NCI-H2107 treated with DMSO at 0.1 percent for 48 hours (cell line): ENCODE results near the gene KIF1B.
"Not testable (repeated sequence)": the region's sequence is repeated elsewhere in the genome, so short reads cannot be mapped to it uniquely, and the experiment has no call there.

Experiments
- DNase-seq: peaks from one replicate; lab custom pipeline; 2025; ENCODE audit not compliant: unreplicated experiment; lab: John Stamatoyannopoulos, UW

Gene KIF1B

GRCh38 chr1:10380594-10381275 is 170.4 kb downstream of the KIF1B start:
- DNase-seq: no peak

- DNase-seq: no peak
Observed at GRCh38 chr1:10383630-10384029, 173.3 kb downstream of the KIF1B start.

- DNase-seq: no peak
Observed at GRCh38 chr1:10384219-10384618, 173.8 kb downstream of the KIF1B start.

- no peak for DNase-seq
Observed at GRCh38 chr1:10386761-10387676, 176.6 kb downstream of the KIF1B start.

GRCh38 chr1:10387677-10388386 is 177.5 kb downstream of the KIF1B start:
- no peak for DNase-seq

DNA sequence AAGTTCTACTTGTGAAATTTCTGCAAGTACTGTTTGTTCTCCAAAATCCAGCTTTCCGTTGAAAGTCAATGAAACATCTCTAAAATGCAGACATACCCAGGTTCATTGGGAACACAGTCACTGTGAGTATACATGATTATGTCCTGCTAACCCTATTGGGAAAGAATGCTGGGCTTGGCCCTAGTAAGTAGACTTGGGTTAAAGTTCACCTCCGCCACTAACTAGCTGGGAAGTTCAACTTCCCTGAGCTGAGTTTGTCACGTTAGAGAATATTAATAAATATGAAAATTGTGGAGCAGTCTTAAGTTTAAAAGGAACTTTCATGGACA is 178.0 kb downstream of the KIF1B start:
- no peak for DNase-seq

GRCh38 chr1:10389271-10389973 is 179.1 kb downstream of the KIF1B start:
- DNase-seq: no peak

- no peak for DNase-seq
Observed at GRCh38 chr1:10396870-10397269, 186.5 kb downstream of the KIF1B start.

DNA sequence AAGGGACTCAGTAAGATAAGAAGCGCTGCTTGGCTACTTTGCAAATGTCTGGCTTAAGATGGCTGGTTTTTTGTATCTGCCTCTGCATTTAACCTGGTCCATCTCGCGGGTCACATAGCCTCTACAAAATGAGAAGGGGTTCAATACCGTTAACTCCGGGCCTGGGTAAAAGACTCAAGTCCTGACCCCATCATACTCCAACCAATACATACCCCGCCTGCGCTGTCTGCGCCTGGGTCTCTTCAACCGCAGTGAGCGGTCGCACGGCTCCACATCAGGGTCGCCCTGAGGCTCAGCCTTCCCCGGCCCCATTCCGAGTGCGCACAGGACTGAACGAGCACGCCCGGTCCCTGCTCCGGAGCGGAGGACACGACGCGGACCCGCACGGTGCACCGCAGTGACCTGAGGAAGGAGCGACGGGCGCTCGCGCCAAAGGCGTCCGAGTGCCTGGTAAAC is 187.9 kb downstream of the KIF1B start:
- no peak for DNase-seq

- peak; percentile 21 for DNase-seq
Observed at GRCh38 chr1:10398734-10399443, 188.5 kb downstream of the KIF1B start, which contains the start of gene PGD. Gene PGD (plus strand): TSS chr1:10399064. CDS start chr1:10399118, 54 bp downstream.

DNA sequence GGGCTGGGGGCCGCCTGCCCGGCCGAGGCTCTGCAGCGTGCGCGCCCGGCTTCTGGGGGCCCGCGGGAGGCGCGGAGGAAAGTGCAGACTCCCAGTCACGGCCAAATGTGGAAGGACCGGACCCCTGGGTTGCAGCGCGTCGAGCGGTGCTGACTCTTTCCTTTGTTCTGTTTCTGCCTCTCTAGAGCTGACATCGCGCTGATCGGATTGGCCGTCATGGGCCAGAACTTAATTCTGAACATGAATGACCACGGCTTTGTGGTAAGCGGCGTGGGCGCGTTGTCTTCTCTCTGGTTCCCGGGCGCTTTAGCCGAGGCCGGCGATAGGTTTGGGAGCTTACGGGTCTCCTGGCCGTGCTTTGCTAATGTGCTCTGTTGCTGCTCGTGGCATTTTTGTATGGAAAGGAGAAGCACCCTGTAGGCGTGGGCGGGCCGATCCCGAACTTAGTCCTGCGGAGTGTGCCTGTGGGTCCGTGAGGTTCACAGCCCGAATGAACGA is 189.1 kb downstream of the KIF1B start:
- no peak for DNase-seq

GRCh38 chr1:10400013-10400412 is 189.6 kb downstream of the KIF1B start:
- no peak for DNase-seq

GRCh38 chr1:10401281-10401680 is 190.9 kb downstream of the KIF1B start:
- DNase-seq: no peak

- no peak for DNase-seq
Observed at GRCh38 chr1:10402729-10403274, 192.4 kb downstream of the KIF1B start.

GRCh38 chr1:10407201-10407600 is 196.8 kb downstream of the KIF1B start:
- DNase-seq: no peak

GRCh38 chr1:10415211-10415930 is 205.0 kb downstream of the KIF1B start:
- DNase-seq: no peak

- not testable (repeated sequence) for DNase-seq
Observed at GRCh38 chr1:10415967-10416366, 205.6 kb downstream of the KIF1B start.

- not testable (repeated sequence) for DNase-seq
Observed at GRCh38 chr1:10418741-10419140, 208.4 kb downstream of the KIF1B start.

- DNase-seq: no peak
Observed at GRCh38 chr1:10419351-10419750, 209.0 kb downstream of the KIF1B start.
